GM18951 (cell line): ENCODE measurements around the gene MMD.

Experiments used
- POLR2A ChIP-seq: IDR thresholded peaks from 4 replicates; pipeline ENCODE4 v1.6.1; 2011; ENCODE audit warnings: mild to moderate bottlenecking; ENCODE audit not compliant: insufficient read length, insufficient read depth; ENCODE audit errors: extremely low read depth
- in situ Hi-C: fragments of 300-500 bp; cut with MboI; formaldehyde crosslinking; loops from one replicate; pipeline ENCODE4 v1.12.0; 2022; ENCODE audit warnings: low sequenced_read_pairs, mixed read lengths, inconsistent platforms; ENCODE audit not compliant: unreplicated experiment

Gene MMD

DNA sequence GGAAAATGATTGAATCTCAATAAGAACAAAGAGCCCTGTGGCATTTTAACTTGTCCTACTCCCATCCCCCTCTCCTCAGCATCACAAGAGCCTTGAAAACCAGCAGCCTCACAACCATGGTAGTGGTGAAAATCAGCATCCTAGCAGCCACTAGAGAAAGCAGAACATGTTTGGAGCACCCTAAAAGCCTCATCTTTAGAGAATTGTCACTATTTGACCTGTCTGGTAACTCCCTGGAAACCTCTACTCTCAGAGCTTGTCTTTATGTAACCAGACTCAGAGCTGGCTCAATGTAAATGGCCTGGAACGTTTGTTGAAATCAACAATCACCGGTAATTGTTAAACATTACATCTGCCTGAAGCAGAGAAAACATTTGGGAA is 70.8 kb downstream of the MMD start:
- in situ Hi-C loops: no loop called here
- no peak for TF ChIP-seq POLR2A

DNA sequence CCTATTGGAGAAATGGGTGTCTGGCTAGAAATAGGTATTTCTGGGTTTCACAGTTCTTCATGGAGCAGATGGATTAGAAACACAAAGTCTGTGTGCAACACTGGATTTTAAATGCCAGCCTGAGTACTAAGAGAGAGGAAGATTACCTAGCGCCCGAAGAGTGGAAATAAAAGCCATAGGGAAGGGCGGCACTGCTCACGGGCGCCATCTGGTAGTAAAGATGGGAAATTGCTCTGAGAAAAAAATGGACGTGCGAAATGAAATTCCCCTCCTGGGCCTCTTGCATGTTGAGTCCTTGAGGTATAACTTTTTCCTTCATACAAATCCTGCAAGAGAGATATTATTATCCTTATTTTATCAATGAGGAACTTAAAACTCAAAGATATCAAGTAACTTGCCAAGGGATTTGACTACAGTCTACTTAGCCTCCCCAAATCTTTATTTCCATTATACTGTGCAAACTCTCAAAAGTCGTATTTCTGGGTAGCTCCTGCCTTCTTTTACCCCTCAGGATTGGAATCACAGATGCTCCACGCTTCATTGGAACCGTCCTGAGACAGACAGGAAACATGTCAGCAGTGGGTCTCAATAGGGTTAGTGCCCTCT is 72.8 kb downstream of the MMD start:
- in situ Hi-C loops: no loop called here
- TF ChIP-seq POLR2A: no peak

DNA sequence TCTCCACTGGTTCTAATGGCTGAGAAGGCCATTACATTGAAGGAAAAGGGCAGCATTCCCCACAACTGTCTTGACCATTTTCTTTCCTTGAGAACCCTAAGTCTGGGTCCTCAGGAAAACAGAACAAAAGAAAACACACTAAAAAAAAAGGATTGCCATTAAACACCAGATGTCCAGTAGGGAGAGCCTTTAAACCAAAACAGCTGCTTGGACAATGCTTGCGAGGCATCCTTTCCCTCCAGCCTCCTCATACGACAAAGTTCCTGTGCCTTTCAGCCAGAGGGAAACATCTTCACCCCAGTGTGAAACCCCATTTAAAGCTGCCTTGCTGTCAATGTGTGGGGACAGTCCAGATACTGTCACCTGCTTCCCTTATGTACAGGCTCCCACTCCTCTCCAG is 74.3 kb downstream of the MMD start:
- no peak for TF ChIP-seq POLR2A
- in situ Hi-C loops: no loop called here

DNA sequence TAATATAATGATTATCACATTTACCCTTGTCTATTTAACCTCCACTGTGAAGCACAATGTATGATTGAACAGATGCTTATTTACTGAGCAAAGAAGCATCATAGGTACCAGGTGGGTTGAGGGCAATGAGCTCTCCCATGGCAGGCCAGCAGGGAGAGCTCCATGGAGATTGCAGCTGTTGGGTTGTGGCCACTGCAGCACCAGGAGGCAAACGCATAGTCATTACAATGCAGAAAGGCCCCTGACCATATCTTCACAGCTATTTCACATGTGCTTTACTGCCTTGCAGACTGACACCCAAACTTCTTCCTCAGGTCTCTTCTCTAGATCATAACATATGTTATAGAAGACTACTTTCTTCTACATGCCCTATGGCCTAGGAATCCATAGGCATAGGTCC is 75.0 kb downstream of the MMD start:
- in situ Hi-C loops: no loop called here

DNA sequence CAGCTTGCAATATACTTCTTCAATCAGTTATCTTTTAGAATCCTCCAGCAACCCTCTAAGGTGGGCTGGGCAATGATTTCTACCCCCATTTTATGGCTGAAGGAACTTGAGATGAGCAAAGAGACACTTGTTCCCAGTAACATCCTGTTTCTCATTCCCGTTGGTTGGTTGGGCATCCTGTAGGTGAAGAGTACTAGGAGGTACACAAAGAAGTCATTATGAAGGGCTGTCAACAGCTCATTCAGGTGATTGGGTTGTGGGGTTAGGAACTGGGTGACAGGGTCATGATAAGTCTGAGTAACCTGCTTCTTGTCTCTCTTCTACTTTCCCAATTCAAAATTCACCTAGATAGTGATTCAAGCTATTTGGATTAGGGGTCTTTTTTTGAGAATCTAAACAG is 76.5 kb downstream of the MMD start:
- no peak for TF ChIP-seq POLR2A
- in situ Hi-C loops: no loop called here

More for the DNA sequence above, 75.0 kb downstream of the MMD start:
- TF ChIP-seq POLR2A: no peak

- TF ChIP-seq POLR2A: no peak
- in situ Hi-C loops: no loop called here
These were observed 77.1 kb downstream of the MMD start for GRCh38 chr17:55344514-55344997.

DNA sequence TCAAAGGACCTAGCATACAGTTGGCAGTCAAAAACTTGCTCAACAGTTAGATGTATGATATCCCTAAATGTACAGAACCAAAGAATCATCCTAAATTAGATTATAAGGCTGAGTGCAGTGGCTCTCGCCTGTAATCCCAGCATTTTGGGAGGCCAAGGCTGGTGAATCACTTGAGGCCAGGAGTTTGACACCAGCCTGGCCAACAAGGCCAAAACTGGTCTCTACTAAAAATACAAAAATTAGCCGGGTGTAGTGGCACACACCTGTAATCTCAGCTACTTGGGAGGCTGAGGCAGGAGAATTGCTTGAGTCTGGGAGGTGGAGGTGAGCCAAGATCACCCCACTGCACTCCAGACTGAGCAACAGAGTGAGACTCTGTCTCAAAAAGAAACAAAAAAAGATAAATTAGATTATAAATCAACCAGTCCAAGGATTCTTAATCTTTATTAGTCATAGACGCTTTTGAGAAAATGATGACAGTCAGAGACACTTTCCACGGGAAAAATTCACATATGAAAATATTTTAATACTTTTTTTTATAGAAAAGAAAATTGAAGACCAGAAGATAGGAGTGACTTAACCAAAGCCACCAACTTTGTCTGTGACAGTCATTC is 77.6 kb downstream of the MMD start:
- in situ Hi-C loops: no loop called here

DNA sequence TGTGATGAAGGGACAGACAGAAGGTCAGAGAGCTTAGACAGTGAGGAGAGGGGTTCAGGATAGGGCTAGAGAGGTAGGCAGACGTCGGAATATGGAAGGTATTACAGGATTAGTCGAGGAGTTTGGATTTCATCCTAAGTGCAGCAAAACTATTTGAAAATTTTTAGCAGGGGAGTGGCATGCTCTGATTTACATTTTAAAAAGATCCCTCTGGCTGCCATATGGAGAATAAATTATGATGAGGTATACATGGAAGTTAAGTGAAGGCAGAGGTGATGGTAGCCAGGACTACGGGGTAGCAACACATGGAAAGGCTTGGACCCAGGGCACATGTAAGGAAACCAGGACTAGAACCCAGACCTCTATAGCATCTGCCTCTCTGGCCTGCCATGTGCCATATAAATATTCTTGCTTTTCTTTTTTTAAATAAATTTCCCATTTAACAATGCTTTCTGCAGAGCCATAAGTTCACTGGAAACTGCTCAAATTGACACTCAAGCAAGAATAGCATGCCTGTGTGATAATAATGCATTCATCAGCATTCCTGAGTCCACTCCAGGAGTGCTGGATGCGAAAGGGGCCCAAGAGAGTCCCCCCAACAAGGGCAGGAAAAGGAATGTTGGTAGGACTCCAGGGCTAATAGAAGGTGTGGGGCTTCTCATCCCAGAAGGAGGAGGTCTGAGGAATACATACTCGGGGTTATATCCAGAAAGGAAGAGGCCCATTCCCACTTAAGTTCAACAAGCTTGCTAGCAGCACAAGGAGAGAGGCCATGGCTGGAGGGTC is 78.6 kb downstream of the MMD start:
- in situ Hi-C loops: no loop called here

More for the DNA sequence above, 77.6 kb downstream of the MMD start:
- TF ChIP-seq POLR2A: no peak

More for the DNA sequence above, 78.6 kb downstream of the MMD start:
- TF ChIP-seq POLR2A: no peak
